NCI-H82 treated with DMSO at 0.1 percent for 48 hours (cell line): ENCODE results near the gene CRACR2B.
A peak's percentile ranks its signal among the peaks of the same experiment; 100 is the strongest.

Experiments
- DNase-seq: peaks from one replicate; lab custom pipeline; 2025; ENCODE audit not compliant: unreplicated experiment; lab: John Stamatoyannopoulos, UW

The CRACR2B gene

DNA sequence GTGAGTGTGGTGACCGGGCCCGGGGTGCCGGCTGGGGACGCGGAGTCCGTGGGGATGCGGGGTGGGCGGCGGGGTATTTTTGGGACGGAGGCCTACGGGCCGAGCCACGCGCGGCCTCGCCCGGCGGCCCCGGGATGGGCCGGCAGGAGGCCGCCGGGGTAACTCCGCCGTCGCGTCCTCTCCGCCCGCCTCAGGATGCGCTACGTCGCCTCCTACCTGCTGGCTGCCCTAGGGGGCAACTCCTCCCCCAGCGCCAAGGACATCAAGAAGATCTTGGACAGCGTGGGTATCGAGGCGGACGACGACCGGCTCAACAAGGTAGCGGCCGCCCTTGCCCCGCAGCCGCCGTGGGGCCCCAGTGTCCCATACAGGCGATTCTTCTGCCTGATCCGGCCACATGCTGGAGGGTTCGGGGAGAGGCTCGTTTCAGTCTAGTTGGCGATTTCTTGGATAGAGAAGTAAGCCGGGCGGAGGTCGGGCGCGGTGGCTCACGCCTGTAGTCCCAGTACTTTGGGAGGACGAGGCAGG is 17.6 kb upstream of the CRACR2B start:
- no peak for DNase-seq

DNA sequence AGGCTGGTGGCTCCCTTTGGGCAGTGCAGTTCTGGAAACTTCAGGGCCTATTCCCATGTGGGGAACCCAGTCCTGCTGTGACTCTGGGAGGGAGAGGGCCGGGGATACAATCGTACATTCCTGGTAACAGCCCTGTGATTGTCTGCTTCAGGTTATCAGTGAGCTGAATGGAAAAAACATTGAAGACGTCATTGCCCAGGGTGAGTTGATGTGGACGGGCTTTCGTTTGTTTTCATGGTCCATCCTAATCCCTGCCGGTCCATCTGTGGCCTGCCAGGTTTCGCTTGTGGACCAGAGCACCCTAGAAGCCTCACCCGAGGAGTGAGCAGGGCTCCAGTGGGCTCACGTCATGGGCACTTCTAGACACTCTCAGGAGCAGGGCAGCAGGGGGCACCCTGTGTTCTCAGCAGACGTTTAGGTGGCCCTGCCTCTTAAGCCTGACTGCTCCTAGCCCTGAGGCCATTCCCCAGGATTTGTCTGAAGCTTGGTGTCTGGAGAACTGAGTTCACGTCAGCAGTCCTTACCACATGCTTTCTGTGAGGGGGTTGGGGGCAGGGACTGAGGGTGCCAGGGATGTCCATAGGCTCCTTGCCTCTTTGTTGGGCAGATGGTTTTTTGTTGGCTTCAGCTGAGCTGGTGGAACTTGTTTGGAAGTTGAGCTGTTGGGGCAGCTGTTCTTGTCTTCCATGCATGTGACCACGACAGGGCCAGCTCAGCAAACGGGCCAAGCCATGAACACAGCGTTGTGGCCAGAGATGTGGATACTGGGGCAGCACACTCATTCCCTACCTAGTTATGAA is 16.1 kb upstream of the CRACR2B start:
- DNase-seq: no peak

DNA sequence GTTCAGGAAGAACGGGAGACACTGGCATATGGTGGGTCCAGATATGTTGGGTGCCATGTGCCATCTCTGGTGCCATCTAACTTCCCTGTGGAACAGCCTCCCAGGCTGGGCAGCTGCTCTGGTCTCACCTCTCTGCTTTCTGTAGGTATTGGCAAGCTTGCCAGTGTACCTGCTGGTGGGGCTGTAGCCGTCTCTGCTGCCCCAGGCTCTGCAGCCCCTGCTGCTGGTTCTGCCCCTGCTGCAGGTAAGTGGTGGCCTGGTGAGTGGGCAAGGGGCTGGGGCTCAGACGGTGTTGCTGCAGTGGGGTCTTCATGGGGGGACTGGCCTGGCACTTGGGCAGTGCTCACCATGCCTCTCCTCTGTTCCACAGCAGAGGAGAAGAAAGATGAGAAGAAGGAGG is 15.3 kb upstream of the CRACR2B start:
- no peak for DNase-seq

- no peak for DNase-seq
Measured at GRCh38 chr11:813072-813455, 14.7 kb upstream of the CRACR2B start.

GRCh38 chr11:813456-814096 is 14.1 kb upstream of the CRACR2B start:
- DNase-seq: no peak

DNA sequence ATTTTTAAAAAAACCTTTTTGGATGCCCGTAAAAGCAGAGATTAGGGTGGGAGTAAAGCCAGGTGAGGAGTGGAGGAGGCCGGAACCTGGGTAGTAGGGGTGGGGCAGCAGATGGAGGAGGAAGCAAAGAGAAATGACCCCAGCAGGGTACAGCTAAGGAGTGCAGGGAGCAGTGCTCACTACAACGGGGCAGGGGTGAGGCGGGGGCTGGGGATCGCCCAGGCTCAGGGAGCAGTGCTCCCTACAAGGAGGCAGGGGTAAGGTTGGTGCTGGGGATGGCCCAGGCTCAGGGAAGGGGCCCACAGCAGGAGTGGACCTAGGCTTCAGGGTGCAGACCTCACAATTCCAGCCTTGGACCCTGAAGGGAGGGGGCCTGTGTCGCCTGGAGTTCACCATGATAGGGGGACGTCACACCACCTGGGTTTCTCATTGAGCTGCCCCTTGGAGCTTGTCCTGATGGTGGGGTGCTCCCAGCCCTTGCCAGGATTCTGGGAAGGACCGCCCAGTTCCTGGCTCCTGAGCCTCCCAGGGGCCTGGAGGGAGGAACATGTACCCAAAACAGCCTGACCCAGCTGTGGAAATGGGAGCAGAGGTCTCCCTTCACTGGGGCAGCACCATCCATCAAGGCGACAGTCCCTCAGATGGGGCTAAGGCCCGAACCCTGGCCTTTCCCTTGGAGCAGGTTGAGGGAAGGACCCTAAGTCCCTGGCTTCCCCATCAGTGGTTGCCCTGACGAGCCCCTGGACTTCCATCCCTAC is 11.9 kb upstream of the CRACR2B start:
- DNase-seq: no peak

DNA sequence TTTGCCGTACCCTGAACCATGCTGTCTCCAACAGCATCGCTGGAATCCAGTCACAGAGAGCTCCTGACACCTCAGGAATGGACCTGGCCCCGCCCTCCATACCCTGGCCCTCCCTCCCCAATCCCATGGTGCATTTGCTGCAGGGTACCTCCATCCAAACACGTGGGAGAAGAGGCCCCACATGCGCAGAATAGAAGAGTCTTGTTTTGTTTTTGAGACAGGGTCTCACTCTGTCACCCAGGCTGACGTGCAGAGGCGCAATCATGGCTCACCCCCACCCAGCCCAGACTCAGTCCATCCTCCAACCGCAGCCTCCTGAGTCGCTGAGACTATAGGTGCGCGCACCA is 11.3 kb upstream of the CRACR2B start:
- DNase-seq: no peak

GRCh38 chr11:818396-819128 is 9.2 kb upstream of the CRACR2B start, which contains the start of gene PNPLA2:
Gene PNPLA2, plus strand, starts transcription at chr11:818914. Its CDS starts 805 bp downstream, at chr11:819719.
- no peak for DNase-seq

- peak; percentile 59 for DNase-seq
Measured at GRCh38 chr11:819129-819931, 8.4 kb upstream of the CRACR2B start.

DNA sequence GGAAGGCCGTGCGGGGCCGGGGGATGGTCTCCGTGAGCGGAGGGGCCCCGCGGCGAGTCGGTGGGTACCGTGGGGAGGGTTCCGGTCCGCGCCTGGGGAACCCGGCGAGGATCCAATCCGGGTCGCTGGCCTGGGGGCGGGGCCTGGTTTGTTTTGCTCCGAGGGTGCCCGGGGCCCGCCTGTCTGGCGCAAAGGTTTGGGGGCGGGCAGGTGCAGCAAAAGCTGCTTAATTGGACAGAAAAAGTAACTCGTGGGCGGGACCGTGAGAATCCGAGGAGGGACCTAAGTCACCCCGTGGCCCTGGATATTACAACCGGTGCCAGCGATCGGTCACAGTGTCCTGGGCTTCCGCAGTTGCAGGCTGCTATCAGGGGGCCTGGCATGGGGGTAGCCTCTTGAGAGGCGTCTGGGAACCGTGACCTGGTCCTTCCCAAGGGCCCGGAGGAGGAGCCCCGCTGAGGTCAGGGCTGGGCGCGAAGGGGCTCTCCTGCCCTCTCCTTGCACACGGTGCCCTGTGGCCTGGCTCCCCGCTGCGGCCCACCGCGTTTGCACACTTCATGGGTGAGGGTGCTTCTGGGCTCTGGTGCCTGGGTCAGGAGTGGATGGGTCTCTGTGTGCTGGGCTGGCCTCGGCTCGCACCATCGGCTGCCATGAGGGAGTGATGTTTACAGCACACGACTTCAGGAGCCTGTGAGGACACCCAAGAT is 7.6 kb upstream of the CRACR2B start:
- peak; percentile 24 for DNase-seq

- DNase-seq: no peak
Measured at GRCh38 chr11:820655-821511, 6.8 kb upstream of the CRACR2B start.

DNA sequence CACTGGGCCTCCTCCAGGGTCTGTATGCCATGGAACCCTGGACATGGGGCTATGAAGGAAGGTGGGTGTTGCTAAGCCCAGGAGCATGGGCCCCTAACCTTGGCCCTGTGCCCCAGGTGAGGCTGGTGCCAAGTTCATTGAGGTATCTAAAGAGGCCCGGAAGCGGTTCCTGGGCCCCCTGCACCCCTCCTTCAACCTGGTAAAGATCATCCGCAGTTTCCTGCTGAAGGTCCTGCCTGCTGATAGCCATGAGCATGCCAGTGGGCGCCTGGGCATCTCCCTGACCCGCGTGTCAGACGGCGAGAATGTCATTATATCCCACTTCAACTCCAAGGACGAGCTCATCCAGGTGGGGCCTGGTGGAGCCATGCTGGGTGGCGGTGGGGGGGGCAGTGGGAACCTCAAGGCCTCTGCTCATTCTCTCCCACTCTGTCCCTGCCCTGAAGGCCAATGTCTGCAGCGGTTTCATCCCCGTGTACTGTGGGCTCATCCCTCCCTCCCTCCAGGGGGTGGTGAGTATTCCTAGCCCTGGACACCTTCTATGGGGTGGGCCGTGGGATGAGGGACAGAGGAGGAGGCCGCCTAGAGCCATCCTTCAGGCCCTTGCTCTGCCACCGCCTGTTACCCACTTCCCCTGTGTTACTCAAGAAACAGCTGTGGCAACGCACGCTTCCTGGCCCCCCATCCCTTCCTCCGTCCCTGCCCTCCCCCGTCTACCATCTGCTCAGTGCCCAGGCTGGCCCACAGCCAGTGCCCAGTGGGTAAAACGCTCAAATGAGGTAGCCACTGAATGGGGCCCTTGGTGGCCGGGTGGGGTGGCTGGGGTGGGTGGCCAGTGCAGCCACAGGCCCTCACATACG is 6.0 kb upstream of the CRACR2B start:
- no peak for DNase-seq

DNA sequence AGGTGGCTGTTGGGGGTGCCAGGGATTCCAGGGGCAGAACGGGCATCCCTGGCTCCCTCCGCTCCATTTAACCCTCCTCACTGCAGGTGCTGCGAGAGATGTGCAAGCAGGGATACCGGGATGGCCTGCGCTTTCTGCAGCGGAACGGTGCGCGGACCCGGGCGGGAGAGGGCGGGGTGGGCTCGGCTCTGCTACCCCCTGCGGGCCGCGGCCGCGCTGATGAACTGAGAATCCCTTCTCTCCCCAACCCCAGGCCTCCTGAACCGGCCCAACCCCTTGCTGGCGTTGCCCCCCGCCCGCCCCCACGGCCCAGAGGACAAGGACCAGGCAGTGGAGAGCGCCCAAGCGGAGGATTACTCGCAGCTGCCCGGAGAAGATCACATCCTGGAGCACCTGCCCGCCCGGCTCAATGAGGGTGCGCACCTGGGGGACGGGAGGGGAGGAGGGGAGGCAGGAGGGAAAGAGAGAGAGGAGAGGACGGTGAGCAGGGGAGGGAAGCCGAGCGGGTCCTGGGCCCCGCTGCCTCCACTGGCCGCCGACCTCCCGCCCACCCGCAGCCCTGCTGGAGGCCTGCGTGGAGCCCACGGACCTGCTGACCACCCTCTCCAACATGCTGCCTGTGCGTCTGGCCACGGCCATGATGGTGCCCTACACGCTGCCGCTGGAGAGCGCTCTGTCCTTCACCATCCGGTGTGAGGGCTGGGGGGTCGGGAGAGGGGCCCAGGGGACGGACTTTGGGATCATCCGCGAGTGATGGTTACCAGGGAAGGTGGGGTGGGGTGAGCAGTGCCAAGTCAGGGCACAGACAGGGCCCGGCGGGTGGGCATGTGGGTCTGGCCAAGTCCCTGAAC is 4.1 kb upstream of the CRACR2B start:
- DNase-seq: no peak

- DNase-seq: no peak
Measured at GRCh38 chr11:824292-824880, 3.3 kb upstream of the CRACR2B start.

- DNase-seq: no peak
Measured at GRCh38 chr11:824942-825341, 2.8 kb upstream of the CRACR2B start.
